HG03060 (cell line): ENCODE data around the gene ZNF418.
A peak's percentile ranks its signal among the peaks of the same experiment; 100 is the strongest.

ENCODE experiments used
- ATAC-seq: cut with Tn5 transposase; IDR thresholded peaks from one replicate; pipeline ENCODE4 v1.9.1; 2021; ENCODE audit warnings: low read depth, moderate number of reproducible peaks; ENCODE audit not compliant: unreplicated experiment

ZNF418 gene

GRCh38 chr19:57934820-57935665 is at the start of gene ZNF418:
Gene ZNF418 (minus strand): TSS chr19:57935402. CDS start chr19:57933822, 1,580 bp downstream.
- peak; percentile 60 for ATAC-seq

DNA sequence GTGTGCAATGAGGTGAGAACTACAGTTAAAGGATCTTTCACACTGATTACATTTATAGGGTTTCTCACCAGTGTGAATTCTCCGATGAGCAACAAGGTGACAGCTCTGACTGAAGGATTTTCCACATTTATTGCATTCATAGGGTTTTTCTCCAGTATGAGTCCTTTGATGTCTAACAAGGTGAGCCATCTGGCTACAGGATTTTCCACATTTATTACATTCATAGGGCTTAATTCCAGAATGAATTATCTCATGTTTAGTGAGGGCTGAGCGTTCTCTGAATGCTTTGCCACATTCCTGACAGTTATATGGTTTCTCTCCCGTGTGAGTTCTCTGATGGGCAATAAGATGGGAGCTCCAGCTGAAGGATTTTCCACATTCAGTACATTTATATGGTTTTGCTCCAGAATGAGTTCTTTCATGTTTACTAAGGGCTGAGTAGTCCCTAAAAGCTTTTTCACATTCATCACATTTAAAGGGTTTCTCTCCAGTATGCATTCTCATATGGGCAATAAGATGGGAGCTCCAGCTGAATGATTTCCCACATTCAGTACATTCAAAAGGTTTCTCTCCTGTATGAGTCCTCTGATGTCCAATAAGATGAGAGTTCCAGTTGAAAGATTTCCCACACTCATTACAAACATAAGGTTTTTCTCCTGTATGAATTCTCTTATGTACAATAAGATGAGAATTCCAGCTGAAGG is 43.5 kb upstream of the ZNF418 start:
- no peak for ATAC-seq

DNA sequence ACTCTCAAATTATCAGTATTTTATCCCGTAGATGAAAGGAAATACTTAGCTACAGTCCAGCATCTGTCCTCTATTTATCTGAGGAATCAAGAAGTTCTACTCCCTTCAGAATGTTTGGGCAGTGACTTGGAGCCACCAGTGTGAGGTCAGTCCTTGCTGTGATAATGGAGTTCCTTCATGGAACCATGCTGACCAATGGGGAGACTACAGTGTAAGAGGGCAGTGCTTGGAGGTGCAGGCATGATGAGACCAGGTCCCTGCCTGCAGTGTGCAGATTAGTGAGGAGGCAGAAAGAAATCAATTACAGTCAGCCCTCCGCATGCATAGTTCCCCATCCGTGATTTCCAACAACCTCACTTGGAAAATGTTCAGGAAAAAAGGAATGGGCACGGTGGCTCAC is 39.2 kb upstream of the ZNF418 start, which contains the start of gene C19orf18:
TSS of gene C19orf18 (minus strand) at position 101 of the 400 bp plus-strand sequence. CDS start 102 bp downstream, outside the sequence.
- no peak for ATAC-seq

DNA sequence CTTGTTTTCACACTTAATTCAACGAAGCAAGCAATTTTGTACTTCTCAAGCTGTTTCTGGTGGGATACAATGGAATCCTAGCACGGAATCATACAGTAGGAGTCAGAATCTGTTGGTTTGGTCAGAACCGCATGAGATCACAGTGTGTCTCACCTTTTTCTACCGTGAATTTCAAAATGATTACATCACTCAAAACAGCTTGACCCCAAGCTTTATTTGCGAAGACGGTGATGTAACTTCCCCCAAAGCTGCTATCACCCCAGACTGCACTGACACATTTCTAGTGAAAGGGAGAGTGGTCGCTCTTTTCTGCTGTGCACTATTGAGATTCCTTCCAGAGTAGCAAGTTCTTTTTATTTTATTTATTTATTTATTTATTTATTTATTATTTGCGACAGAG is 29.6 kb upstream of the ZNF418 start:
- no peak for ATAC-seq

DNA sequence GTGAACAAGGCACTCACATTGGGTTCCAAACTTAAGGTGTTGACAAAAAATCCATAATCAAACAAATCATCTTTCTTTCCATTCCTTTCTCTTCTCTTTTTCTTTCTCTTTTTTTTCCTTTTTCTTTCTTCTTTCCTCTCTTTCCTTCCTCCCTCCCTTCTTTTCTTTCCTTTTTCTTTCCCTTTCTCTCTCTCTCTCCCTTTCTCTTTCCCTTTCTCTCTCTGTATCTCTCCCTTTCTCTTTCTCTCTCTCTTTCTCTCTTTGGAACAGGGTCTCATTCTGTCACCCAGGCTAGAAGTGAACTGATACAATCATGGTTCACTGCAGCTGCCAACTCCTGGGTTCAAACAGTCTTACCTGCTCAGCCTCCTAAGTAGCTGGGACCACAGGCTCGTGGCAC is 26.6 kb upstream of the ZNF418 start:
- no peak for ATAC-seq

DNA sequence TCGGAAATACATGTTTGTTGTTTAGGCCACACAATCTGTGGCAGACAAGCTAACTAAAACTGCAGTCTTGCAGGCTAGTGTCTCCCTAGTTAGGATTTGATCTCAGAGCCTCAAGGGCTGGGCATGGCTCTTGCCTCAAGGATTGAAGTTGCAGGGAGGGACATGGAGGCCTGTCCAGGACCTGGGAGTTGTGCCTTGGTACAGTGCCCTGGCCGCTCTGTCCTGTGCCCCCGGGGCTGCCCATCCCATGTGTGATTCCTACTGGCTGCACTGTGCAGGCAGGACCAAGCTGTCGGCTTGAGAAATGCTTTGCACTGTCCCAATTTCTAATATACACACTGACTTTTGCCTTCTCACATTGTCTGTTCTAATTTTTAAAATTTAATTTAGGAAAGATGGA is 19.8 kb upstream of the ZNF418 start:
- ATAC-seq: no peak

- ATAC-seq: no peak
These were observed 14.5 kb upstream of the ZNF418 start for GRCh38 chr19:57949702-57950101.

DNA sequence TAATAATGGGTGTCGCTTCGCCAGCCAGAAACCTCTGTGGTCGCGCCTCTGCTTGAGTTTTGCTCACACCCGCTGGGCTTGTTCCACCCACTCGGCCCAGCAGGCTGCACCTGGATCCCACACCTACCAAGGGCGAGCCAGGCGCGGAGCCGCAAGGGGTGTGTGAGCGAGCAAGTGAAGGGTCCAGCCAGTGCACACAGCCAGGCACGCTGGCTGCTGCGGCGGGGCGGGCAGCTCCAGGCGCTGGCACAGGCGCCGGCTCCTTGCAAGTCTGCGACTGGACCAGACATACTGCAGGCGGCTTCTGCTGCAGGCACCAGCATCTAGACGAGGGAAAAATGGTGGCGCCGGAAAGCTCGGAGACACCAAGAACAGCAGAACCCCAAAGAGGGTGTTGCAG is 14.1 kb upstream of the ZNF418 start:
- no peak for ATAC-seq

DNA sequence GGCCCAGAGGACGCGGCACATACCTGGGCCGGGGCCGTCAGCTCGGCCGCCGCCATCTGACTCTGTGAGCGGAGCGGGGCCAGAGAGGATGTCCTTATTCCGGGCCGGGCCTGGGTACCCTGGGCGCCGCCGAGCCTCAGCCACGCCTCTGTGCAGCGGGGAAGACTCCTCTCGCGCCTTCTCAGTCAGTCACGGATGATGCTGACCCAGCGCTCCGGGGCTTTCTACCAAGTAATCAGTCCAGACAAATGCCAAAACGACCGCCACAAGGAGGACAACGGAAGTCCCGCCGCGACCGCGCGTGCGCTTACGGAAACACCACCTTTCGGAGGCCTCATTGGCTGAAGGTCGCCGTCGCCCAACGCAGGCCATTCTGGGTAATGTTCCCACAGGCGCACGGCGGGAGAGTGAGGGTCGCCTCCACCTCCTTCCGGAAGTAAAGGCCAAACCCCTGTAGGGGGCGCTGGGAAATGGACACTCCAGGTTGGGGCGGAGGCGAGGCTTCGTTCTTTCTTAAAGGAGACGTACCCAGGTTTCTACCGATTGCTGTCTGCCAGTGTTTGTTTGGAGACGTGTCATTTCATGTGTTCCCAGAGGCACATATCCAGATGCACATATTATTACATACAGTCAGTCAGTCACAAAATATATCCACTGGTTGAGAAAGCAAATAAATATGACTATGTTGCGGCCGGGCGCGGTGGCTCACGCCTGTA is 12.4 kb upstream of the ZNF418 start, which contains the start of gene ZNF256:
TSS of gene ZNF256 (minus strand) at position 288 of the 716 bp plus-strand sequence. CDS start at position 56, 232 bp downstream.
- ATAC-seq: peak; percentile 57

DNA sequence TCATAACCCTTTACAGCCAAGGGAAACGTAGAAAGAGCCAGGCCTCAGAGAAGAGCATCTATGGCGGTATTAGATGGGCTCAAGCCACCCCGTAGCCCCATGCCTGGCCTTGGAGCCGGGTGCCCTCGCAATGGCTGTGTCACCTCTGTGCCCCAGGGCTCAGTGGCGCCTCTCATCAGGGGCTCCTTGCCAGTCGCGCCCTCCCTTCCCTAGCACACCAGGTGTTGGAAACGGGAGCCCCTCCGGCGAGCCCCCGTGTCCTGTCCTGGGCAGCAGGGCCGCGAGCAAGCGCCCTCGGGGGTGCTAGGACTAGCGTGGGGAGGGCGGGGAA is 11.9 kb upstream of the ZNF418 start:
- ATAC-seq: no peak

GRCh38 chr19:57946316-57946715 is 11.1 kb upstream of the ZNF418 start:
- ATAC-seq: no peak

- no peak for ATAC-seq
These were observed 6.4 kb upstream of the ZNF418 start for GRCh38 chr19:57941593-57941992.

GRCh38 chr19:57935731-57936130 is 529 bp upstream of the ZNF418 start:
- no peak for ATAC-seq

DNA sequence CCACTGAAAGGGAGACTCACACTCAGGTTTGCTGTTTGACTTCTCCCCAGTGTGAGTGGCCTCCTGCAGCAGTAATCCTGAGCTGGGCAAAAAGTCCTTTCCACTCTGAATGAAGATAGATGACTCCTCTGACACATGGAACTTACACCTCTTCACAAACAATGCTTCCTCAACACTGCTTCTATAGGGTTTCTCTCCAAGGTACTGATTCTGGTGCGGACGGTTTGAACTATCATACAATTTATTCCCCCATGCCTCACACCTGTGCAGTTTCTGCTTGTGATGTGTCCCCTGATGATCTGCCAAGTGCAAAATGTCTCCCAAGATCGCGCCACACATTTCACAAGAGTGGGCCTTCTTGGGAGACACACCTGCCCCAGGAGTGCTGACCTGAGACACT is 7.6 kb downstream of the ZNF418 start:
- no peak for ATAC-seq

DNA sequence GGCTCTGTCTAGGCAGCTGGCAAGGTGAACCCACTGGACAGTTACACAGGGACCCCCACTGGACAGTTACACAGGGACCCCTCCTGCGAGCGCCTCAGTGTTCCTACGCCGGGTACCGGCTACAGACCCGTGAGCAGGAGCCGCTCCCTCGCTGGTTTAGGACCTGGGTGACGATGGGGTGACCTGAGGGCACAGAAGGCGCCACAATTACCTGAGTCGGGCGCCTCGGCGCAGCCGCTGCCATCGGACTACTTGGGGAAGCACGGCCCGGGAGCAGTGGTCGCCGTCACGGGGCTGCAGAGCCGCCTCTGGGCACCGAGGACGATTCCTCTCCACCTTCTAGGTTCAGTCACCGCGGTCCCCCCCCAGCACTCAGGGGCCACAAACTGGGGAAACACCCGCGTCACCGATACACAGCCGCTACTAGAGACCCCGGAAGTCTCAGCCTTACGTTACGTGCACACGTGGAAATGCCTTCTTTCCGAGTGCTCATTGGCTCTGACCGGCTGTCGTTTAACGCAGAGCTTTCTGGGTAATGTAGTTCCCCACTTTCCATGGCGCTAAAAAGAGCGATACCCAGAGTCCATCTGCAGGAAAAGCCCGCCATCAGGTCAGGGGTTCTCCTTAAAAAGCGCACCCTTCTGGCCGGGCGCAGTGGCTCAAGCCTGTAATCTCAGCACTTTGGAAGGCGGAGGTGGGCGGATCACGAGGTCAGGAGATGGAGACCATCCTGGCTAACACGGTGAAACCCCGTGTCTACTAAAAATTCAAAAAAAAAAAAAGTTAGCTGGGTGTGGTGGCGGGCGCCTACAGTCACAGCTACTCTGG is 18.8 kb downstream of the ZNF418 start, which contains the start of gene ZNF417:
TSS of gene ZNF417 (minus strand) at position 425 of the 828 bp plus-strand sequence. CDS start at position 244, 181 bp downstream.
- peak; percentile 93 for ATAC-seq

GRCh38 chr19:57914531-57914930 is 20.7 kb downstream of the ZNF418 start:
- ATAC-seq: no peak

GRCh38 chr19:57907394-57907793 is 27.8 kb downstream of the ZNF418 start:
- no peak for ATAC-seq

- no peak for ATAC-seq
These were observed 29.9 kb downstream of the ZNF418 start for GRCh38 chr19:57905258-57905657.

DNA sequence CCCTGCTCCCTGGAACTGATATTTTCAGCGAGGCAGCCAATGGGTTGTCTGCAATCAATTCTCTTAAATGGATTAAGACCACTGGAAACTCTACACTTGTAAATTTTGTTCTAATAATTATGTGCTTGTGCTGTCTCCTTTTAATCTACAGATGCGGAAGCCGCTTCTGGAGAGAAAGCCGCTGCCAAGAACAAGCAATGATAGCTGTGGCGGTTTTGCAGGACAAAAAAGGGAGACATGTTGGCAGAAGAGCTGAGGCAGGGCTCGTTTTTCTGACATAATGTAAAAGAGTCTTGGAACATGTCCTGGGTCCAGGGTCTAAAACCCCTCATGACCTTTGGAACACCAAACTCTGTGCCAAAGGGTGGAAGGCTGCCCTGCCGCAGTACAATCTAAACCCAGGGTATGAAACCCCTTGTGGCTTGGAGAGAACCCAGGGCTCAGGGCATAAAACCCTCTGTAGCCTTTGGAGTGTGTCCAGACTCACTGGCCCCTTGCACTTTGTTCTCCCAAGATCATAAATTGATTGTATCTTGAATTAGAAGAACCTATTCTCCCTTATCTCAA is 31.5 kb downstream of the ZNF418 start:
- ATAC-seq: no peak

- no peak for ATAC-seq
These were observed 34.9 kb downstream of the ZNF418 start for GRCh38 chr19:57900311-57900710.
